ENCODE measurements around the gene TMEM204. TPM values are rescaled to one million over a fixed set of nuclear protein-coding genes. Genes with fewer than 3 reads are reported as not detected.

Gene TMEM204
- total RNA-seq, 4 donors from 2014 or later: 4.3 to 32.4 (median 7.9) TPM

- TF ChIP-seq, protein P1, sequence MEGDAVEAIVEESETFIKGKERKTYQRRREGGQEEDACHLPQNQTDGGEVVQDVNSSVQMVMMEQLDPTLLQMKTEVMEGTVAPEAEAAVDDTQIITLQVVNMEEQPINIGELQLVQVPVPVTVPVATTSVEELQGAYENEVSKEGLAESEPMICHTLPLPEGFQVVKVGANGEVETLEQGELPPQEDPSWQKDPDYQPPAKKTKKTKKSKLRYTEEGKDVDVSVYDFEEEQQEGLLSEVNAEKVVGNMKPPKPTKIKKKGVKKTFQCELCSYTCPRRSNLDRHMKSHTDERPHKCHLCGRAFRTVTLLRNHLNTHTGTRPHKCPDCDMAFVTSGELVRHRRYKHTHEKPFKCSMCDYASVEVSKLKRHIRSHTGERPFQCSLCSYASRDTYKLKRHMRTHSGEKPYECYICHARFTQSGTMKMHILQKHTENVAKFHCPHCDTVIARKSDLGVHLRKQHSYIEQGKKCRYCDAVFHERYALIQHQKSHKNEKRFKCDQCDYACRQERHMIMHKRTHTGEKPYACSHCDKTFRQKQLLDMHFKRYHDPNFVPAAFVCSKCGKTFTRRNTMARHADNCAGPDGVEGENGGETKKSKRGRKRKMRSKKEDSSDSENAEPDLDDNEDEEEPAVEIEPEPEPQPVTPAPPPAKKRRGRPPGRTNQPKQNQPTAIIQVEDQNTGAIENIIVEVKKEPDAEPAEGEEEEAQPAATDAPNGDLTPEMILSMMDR (IDR thresholded peaks at IDR 0.05): no peak
- no peak for TF ChIP-seq POLR2A (IDR thresholded peaks at IDR 0.05)
- intact Hi-C loops (cut with DNase I): no loop called here
- H3K9me3 ChIP-seq: no peaks in the 10 kb centered on the region
- H3K36me3 ChIP-seq: peaks cover 7 to 64% (median 10%) of the 10 kb centered on the region in 3 donors
- 93% methylated on average over 14 of the region's 41 CpGs; no CpG with 5 or more reads in 1 of the 2 donors for WGBS, 2 donors
- no peaks in the 10 kb centered on the region for H3K27me3 ChIP-seq
- H3K4me3 ChIP-seq: no peak overlapping the region
- H3K27ac ChIP-seq: peak overlapping the region in 3 of 4 donors; percentile 77 to 86 (median 82)
- peaks cover 14 to 95% (median 48%) of the 10 kb centered on the region in 3 donors for H3K4me1 ChIP-seq
- no peak for DNase-seq
Observed at GRCh38 chr16:1541293-1542165, 8.1 kb downstream of the TMEM204 start.

- Histone ChIP-seq H3K27me3 (no peaks in the 10 kb centered on the region), H3K27ac (peak overlapping the region in 3 of 4 donors; percentile 77 to 86 (median 82)), H3K36me3 (peaks cover 7 to 64% (median 10%) of the 10 kb centered on the region in 3 donors), H3K4me1 (peaks cover 14 to 95% (median 42%) of the 10 kb centered on the region in 3 donors), H3K9me3 (no peaks in the 10 kb centered on the region), H3K4me3 (no peak overlapping the region)
- intact Hi-C loops (cut with DNase I): no loop called here
- TF ChIP-seq POLR2A (IDR thresholded peaks at IDR 0.05): no peak
- TF ChIP-seq, protein P1 (IDR thresholded peaks at IDR 0.05): no peak
- no peak for DNase-seq
- 93% methylated on average over 2 of the region's 2 CpGs; no CpG with 5 or more reads in 1 of the 2 donors for WGBS, 2 donors
Observed at GRCh38 chr16:1542166-1542500, 8.7 kb downstream of the TMEM204 start.

GRCh38 chr16:1542533-1542932, 9.1 kb downstream of the TMEM204 start:
- Histone ChIP-seq H3K4me1 (peaks cover 14 to 95% (median 40%) of the 10 kb centered on the region in 3 donors), H3K27ac (peak overlapping the region; percentile 55 to 86 (median 80)), H3K9me3 (no peaks in the 10 kb centered on the region), H3K27me3 (no peaks in the 10 kb centered on the region), H3K4me3 (no peak overlapping the region), H3K36me3 (peaks cover 7 to 62% (median 10%) of the 10 kb centered on the region in 3 donors)
- WGBS, 2 donors: 87 to 89% methylated on average over 5 to 10 of the region's 18 CpGs
- DNase-seq: no peak
- intact Hi-C loops (cut with DNase I): no loop called here
- TF ChIP-seq, protein P1 (IDR thresholded peaks at IDR 0.05): no peak
- TF ChIP-seq POLR2A (IDR thresholded peaks at IDR 0.05): no peak

DNA sequence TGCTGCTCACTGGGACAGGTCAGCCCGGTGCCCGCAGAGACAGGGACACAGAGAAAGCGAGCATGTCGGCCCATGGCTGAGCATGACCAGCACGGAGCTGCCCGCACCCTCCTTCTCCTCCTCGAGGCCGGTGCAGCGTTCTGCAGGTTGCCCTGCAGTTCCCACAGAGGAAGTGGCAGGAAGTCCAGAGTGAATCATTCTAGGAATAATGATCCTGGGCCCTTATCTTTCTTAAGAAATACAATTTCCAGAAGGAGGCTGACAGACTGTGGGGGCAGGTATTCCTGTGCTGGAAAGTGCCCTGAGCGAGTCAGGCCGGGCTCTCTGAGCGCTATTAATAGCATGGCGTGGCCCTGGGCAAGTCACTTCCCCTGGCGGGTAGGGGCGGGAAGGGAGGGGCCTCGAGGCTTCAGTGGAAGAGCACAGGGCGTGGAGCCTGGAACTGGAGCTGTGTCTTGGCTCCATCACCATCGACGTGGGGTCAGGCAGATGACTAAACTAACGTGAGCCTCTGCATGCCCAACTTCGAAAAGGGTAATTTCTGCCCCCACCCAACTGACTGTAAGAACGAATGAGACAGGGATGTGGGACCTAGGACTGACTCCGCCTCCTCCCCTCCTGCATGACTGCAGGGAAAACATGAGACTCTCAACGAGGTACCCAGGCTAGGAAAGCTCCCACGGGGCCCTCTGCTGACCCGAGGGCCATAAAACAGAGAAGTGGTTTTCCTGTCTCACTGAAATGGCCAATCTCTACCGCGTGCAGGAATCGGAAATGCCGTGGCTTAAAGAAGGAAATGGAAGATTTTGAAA, 9.8 kb downstream of the TMEM204 start:
- Histone ChIP-seq H3K4me3 (peak overlapping the region in 1 of 4 donors; percentile 9), H3K36me3 (peaks cover 7 to 57% (median 10%) of the 10 kb centered on the region in 3 donors), H3K27me3 (no peaks in the 10 kb centered on the region), H3K4me1 (peaks cover 14 to 95% (median 48%) of the 10 kb centered on the region in 3 donors), H3K9me3 (no peaks in the 10 kb centered on the region), H3K27ac (peak overlapping the region; percentile 55 to 86 (median 80))
- 33 to 36% methylated on average over 25 to 26 of the region's 30 CpGs for WGBS, 2 donors
- no peak for DNase-seq
- intact Hi-C loops (cut with DNase I): no loop called here
- TF ChIP-seq POLR2A (IDR thresholded peaks at IDR 0.05): no peak
- TF ChIP-seq, protein P1 (IDR thresholded peaks at IDR 0.05): no peak

Data from esophagus squamous epithelium (tissue), 5 donors.